ENCODE results near the gene HOXC11. TPM values are rescaled to one million over a fixed set of nuclear protein-coding genes. Genes with fewer than 3 reads are reported as not detected.

Gene HOXC11
- total RNA-seq, 2 donors from 2014 or later: not detected

DNA sequence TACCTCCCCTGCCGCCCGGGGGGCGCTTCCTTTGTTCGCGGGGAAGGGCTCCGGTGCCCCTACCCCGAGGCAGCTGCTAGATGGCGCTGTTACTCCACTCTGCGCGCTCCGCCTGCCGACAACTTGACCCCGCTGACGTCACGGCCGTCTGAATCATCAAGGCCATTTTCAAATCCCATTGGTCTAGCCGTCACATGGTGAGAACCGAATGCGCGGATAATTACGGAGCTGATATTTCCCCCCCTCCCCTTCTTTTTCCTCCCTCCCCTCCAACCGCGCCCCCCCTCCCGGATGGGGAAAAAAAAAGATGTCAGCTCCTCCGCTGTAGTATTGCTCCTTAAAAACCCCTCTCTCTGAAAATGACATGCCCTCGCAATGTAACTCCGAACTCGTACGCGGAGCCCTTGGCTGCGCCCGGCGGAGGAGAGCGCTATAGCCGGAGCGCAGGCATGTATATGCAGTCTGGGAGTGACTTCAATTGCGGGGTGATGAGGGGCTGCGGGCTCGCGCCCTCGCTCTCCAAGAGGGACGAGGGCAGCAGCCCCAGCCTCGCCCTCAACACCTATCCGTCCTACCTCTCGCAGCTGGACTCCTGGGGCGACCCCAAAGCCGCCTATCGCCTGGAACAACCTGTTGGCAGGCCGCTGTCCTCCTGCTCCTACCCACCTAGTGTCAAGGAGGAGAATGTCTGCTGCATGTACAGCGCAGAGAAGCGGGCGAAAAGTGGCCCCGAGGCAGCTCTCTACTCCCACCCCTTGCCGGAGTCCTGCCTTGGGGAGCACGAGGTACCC, 12.2 kb downstream of the HOXC11 start, which contains the start of gene HOXC10:
Gene HOXC10, plus strand, starts transcription at position 246 of the 791 bp plus-strand sequence. Its CDS starts 114 bp downstream, at position 360.
- H3K36me3 ChIP-seq: no peaks in the 10 kb centered on the region
- no peak within 1 kb of the TSS for H3K27ac ChIP-seq
- H3K4me1 ChIP-seq: peaks cover 0 to 28% of the 10 kb centered on the region in 2 donors
- no peaks in the 10 kb centered on the region for H3K9me3 ChIP-seq
- peak within 1 kb of the TSS in 1 of 2 donors; percentile 28 for H3K4me3 ChIP-seq
- TF ChIP-seq, protein P1, sequence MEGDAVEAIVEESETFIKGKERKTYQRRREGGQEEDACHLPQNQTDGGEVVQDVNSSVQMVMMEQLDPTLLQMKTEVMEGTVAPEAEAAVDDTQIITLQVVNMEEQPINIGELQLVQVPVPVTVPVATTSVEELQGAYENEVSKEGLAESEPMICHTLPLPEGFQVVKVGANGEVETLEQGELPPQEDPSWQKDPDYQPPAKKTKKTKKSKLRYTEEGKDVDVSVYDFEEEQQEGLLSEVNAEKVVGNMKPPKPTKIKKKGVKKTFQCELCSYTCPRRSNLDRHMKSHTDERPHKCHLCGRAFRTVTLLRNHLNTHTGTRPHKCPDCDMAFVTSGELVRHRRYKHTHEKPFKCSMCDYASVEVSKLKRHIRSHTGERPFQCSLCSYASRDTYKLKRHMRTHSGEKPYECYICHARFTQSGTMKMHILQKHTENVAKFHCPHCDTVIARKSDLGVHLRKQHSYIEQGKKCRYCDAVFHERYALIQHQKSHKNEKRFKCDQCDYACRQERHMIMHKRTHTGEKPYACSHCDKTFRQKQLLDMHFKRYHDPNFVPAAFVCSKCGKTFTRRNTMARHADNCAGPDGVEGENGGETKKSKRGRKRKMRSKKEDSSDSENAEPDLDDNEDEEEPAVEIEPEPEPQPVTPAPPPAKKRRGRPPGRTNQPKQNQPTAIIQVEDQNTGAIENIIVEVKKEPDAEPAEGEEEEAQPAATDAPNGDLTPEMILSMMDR (IDR thresholded peaks at IDR 0.05): peak; percentile 26 to 65
- peaks cover 74 to 84% of the 10 kb centered on the region in 2 donors for H3K27me3 ChIP-seq
- peak; percentile 79 for DNase-seq (ENCODE audit: low spot score)

DNA sequence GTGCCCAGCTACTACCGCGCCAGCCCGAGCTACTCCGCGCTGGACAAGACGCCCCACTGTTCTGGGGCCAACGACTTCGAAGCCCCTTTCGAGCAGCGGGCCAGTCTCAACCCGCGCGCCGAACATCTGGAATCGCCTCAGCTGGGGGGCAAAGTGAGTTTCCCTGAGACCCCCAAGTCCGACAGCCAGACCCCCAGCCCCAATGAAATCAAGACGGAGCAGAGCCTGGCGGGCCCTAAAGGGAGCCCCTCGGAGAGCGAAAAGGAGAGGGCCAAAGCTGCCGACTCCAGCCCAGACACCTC, 12.7 kb downstream of the HOXC11 start:
- no peaks in the 10 kb centered on the region for H3K9me3 ChIP-seq
- peak overlapping the region in 1 of 2 donors; percentile 1 for H3K4me3 ChIP-seq
- no peak overlapping the region for H3K27ac ChIP-seq
- no peak for DNase-seq (ENCODE audit: low spot score)
- H3K4me1 ChIP-seq: peaks cover 0 to 28% of the 10 kb centered on the region in 2 donors
- TF ChIP-seq, protein P1 (IDR thresholded peaks at IDR 0.05): no peak
- peaks cover 78 to 89% of the 10 kb centered on the region in 2 donors for H3K27me3 ChIP-seq
- no peaks in the 10 kb centered on the region for H3K36me3 ChIP-seq

DNA sequence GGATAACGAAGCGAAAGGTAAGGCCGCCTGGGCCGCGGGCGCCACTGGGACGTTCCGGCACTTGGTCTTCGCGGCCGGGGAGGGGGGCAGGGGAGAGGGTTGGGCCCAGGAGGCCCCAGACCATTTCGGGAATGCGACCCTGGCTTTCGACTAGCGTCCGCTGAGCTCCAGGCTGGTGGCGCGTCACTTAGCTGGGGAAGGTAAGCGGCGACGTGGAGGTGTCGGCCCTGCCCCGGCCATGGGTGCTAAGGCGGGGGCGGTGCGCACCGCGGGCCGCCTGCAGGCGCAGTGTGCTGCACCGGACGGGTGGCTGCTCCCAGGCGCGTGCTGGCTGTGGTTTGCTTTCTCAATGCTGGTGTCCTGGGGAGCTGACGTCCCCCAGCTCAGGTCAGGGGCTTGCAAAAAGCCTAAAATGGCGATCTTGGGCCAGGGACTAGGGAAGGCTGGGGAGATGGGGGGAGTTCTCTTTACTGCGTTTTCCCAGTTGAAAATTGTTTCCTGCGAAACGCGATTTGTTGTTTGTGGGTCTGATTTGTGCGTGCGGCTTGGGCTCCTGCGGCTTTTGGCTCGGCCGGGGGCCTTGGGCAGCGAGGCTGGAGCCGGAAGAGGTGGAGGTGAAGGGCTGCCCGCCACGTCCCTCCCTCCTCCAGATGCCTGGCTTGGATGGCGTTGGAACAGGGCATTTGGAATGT, 13.2 kb downstream of the HOXC11 start:
- Histone ChIP-seq H3K4me3 (peak overlapping the region in 1 of 2 donors; percentile 1), H3K9me3 (no peaks in the 10 kb centered on the region), H3K27me3 (peaks cover 80 to 94% of the 10 kb centered on the region in 2 donors), H3K4me1 (peaks cover 0 to 28% of the 10 kb centered on the region in 2 donors), H3K36me3 (no peaks in the 10 kb centered on the region), H3K27ac (no peak overlapping the region)
- TF ChIP-seq, protein P1 (IDR thresholded peaks at IDR 0.05): no peak
- DNase-seq (ENCODE audit: low spot score): no peak

DNA sequence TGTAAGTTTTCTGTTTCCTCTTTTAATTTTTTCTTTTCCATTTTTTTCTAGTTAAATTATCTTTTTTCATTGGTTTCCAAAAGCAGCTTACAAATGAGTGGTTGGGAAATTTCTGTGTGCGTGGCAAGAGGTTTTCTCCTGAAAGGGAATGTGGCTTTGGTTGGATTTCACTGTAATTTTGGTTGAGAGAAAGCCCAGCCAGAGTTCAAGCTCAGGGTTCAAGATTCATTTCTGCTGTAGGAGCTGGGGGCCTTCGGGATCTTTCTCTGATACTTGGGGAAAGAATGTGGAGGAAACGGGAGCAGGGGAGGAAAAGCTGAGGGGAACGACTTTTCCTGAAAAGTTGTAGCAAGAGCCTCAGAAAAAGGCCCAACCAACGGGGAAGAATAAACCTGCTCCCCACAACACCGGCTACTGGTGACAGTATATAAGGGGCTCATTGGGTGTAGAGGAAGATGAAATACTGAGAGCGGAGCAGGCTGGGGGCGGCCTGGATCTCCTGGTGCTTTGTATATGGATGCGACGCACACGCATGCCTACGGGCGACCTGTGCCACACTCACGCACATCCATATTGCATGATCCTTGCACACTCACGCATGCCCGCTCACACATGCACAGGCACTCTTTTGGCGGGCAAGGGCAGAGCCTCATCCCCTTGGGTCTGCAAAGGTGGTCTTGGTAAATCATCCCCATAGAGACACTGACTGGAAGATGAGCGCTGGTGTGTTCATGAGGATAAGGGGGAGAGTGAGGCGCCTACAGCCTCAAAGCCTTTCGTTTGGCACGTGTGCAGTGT, 14.0 kb downstream of the HOXC11 start:
- Histone ChIP-seq H3K27ac (no peak overlapping the region), H3K4me3 (no peak overlapping the region)

DNA sequence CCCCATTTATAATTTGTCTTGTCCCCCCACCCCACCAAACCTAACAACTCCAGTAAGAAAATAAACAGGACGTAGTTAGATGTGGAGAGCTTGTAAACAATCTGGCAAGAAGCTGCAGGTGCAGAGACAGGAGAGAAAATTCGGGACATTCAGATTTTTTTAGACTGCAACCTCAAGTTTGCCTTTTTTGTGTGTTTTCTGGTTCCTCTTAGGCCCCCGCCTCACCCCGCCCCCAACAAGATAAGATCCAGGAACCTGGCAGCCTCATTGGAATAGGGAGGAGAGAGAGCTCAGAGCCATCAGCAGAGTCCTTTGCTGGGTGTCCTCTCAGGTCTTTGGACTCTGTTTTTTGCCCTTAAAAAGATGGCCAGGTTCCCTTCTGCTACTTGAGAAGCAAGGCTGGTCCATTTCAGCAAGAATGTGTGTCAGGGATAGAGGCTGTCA, 14.9 kb downstream of the HOXC11 start:
- Histone ChIP-seq H3K27ac (no peak overlapping the region), H3K9me3 (no peaks in the 10 kb centered on the region), H3K36me3 (no peaks in the 10 kb centered on the region), H3K27me3 (peaks cover 77 to 95% of the 10 kb centered on the region in 2 donors), H3K4me1 (peaks cover 0 to 28% of the 10 kb centered on the region in 2 donors), H3K4me3 (no peak overlapping the region)
- TF ChIP-seq, protein P1 (IDR thresholded peaks at IDR 0.05): no peak
- DNase-seq (ENCODE audit: low spot score): no peak

More for the DNA sequence above, 14.0 kb downstream of the HOXC11 start:
- TF ChIP-seq, protein P1 (IDR thresholded peaks at IDR 0.05): no peak
- no peaks in the 10 kb centered on the region for H3K9me3 ChIP-seq
- H3K27me3 ChIP-seq: peaks cover 79 to 96% of the 10 kb centered on the region in 2 donors
- DNase-seq (ENCODE audit: low spot score): no peak
- H3K4me1 ChIP-seq: peaks cover 0 to 28% of the 10 kb centered on the region in 2 donors
- no peaks in the 10 kb centered on the region for H3K36me3 ChIP-seq

Data from right atrium auricular region (tissue), 2 donors.